Subcutaneous abdominal adipose tissue (tissue), 5 donors: ENCODE results near the gene CRNN.

Experiments used
- H3K27ac ChIP-seq: one replicate; pipeline ENCODE4 v1.7.0; 2013; ENCODE audit warnings: low read depth, mild to moderate bottlenecking, inconsistent platforms, low read length, moderate library complexity
- H3K27me3 ChIP-seq, 5 donors: one replicate each; pipeline ENCODE4 v1.7.0; 2013; ENCODE audit warnings: low read length in 5 of 5, inconsistent platforms in 1 of 5; ENCODE audit not compliant: control insufficient read depth in 5 of 5, insufficient read depth in 4 of 5
- H3K36me3 ChIP-seq, 5 donors: one replicate each; pipeline ENCODE4 v1.7.0; 2013; ENCODE audit warnings: low read length in 5 of 5; ENCODE audit not compliant: control insufficient read depth in 5 of 5, insufficient read depth in 5 of 5
- H3K4me1 ChIP-seq, 5 donors: one replicate each; pipeline ENCODE4 v1.7.0; 2013; ENCODE audit warnings: low read length in 5 of 5, mild to moderate bottlenecking in 3 of 5, moderate library complexity in 1 of 5; ENCODE audit not compliant: control insufficient read depth in 5 of 5, insufficient read depth in 5 of 5
- H3K4me3 ChIP-seq, 5 donors: one replicate each; pipeline ENCODE4 v1.7.0; 2013; ENCODE audit warnings: low read length in 5 of 5, low read depth in 1 of 5
- H3K9ac ChIP-seq, 5 donors: one replicate each; pipeline ENCODE4 v1.7.0; 2013; ENCODE audit warnings: low read length in 5 of 5, mild to moderate bottlenecking in 4 of 5, moderate library complexity in 3 of 5
- H3K9me3 ChIP-seq, 5 donors: one replicate each; pipeline ENCODE4 v1.7.0; 2013; ENCODE audit warnings: low read length in 5 of 5; ENCODE audit not compliant: control insufficient read depth in 5 of 5
- donor health status: healthy.
- donor health status: healthy.
- donor health status: healthy.
- donor health status: healthy.
- donor health status: healthy.

The CRNN gene

GRCh38 chr1:152448496-152448895 is 34.4 kb upstream of the CRNN start:
- Histone ChIP-seq H3K9me3 (no peaks in the 10 kb centered on the region), H3K9ac (no peak overlapping the region), H3K36me3 (no peaks in the 10 kb centered on the region), H3K4me1 (no peaks in the 10 kb centered on the region), H3K27me3 (peaks cover 0 to 5% (median 0%) of the 10 kb centered on the region in 5 donors), H3K4me3 (no peak overlapping the region), H3K27ac (no peak overlapping the region)

GRCh38 chr1:152448095-152448494 is 34.0 kb upstream of the CRNN start:
- Histone ChIP-seq H3K4me1 (no peaks in the 10 kb centered on the region), H3K4me3 (no peak overlapping the region), H3K27me3 (peaks cover 0 to 5% (median 0%) of the 10 kb centered on the region in 5 donors), H3K9me3 (no peaks in the 10 kb centered on the region), H3K36me3 (no peaks in the 10 kb centered on the region), H3K9ac (no peak overlapping the region), H3K27ac (no peak overlapping the region)

GRCh38 chr1:152447484-152447883 is 33.4 kb upstream of the CRNN start:
- no peaks in the 10 kb centered on the region for H3K36me3 ChIP-seq
- H3K4me1 ChIP-seq = no peaks in the 10 kb centered on the region
- no peaks in the 10 kb centered on the region for H3K9me3 ChIP-seq
- no peak overlapping the region for H3K9ac ChIP-seq
- H3K4me3 ChIP-seq = no peak overlapping the region
- peaks cover 0 to 5% (median 0%) of the 10 kb centered on the region in 5 donors for H3K27me3 ChIP-seq
- H3K27ac ChIP-seq = no peak overlapping the region

- peaks cover 0 to 5% (median 0%) of the 10 kb centered on the region in 5 donors for H3K27me3 ChIP-seq
- H3K9me3 ChIP-seq = no peaks in the 10 kb centered on the region
- no peak overlapping the region for H3K27ac ChIP-seq
- no peak overlapping the region for H3K9ac ChIP-seq
- no peaks in the 10 kb centered on the region for H3K36me3 ChIP-seq
- no peak overlapping the region for H3K4me3 ChIP-seq
- peaks cover 0 to 3% (median 0%) of the 10 kb centered on the region in 5 donors for H3K4me1 ChIP-seq
Observed at GRCh38 chr1:152444045-152444444, 30.0 kb upstream of the CRNN start.

GRCh38 chr1:152442765-152443164 is 28.7 kb upstream of the CRNN start:
- Histone ChIP-seq H3K4me1 (peaks cover 0 to 3% (median 0%) of the 10 kb centered on the region in 5 donors), H3K27me3 (peaks cover 0 to 5% (median 0%) of the 10 kb centered on the region in 5 donors), H3K9ac (no peak overlapping the region), H3K4me3 (no peak overlapping the region), H3K36me3 (no peaks in the 10 kb centered on the region), H3K9me3 (no peaks in the 10 kb centered on the region), H3K27ac (no peak overlapping the region)

GRCh38 chr1:152442301-152442700 is 28.2 kb upstream of the CRNN start:
- no peak overlapping the region for H3K27ac ChIP-seq
- H3K4me1 ChIP-seq = peaks cover 0 to 3% (median 0%) of the 10 kb centered on the region in 5 donors
- no peaks in the 10 kb centered on the region for H3K36me3 ChIP-seq
- no peak overlapping the region for H3K9ac ChIP-seq
- H3K9me3 ChIP-seq = no peaks in the 10 kb centered on the region
- H3K4me3 ChIP-seq = no peak overlapping the region
- peaks cover 0 to 5% (median 0%) of the 10 kb centered on the region in 5 donors for H3K27me3 ChIP-seq

GRCh38 chr1:152441756-152442155 is 27.7 kb upstream of the CRNN start:
- Histone ChIP-seq H3K27me3 (peaks cover 0 to 5% (median 3%) of the 10 kb centered on the region in 5 donors), H3K36me3 (no peaks in the 10 kb centered on the region), H3K27ac (no peak overlapping the region), H3K4me1 (peaks cover 0 to 3% (median 0%) of the 10 kb centered on the region in 5 donors), H3K9me3 (no peaks in the 10 kb centered on the region), H3K4me3 (no peak overlapping the region), H3K9ac (peak overlapping the region in 1 of 5 donors; percentile 53)

GRCh38 chr1:152440635-152441471 is 26.8 kb upstream of the CRNN start:
- no peak overlapping the region for H3K4me3 ChIP-seq
- no peaks in the 10 kb centered on the region for H3K36me3 ChIP-seq
- no peaks in the 10 kb centered on the region for H3K9me3 ChIP-seq
- H3K9ac ChIP-seq = no peak overlapping the region
- peaks cover 0 to 3% (median 0%) of the 10 kb centered on the region in 5 donors for H3K4me1 ChIP-seq
- H3K27ac ChIP-seq = no peak overlapping the region
- H3K27me3 ChIP-seq = peaks cover 0 to 6% (median 0%) of the 10 kb centered on the region in 5 donors

- H3K4me1 ChIP-seq = peaks cover 0 to 3% (median 0%) of the 10 kb centered on the region in 5 donors
- no peaks in the 10 kb centered on the region for H3K9me3 ChIP-seq
- H3K27ac ChIP-seq = no peak overlapping the region
- peaks cover 0 to 6% (median 0%) of the 10 kb centered on the region in 5 donors for H3K27me3 ChIP-seq
- no peak overlapping the region for H3K4me3 ChIP-seq
- H3K9ac ChIP-seq = no peak overlapping the region
- H3K36me3 ChIP-seq = no peaks in the 10 kb centered on the region
Observed at GRCh38 chr1:152436593-152437496, 22.8 kb upstream of the CRNN start.

GRCh38 chr1:152427458-152427857 is 13.4 kb upstream of the CRNN start:
- Histone ChIP-seq H3K4me3 (no peak overlapping the region), H3K9ac (no peak overlapping the region), H3K4me1 (no peaks in the 10 kb centered on the region), H3K36me3 (no peaks in the 10 kb centered on the region), H3K27me3 (no peaks in the 10 kb centered on the region), H3K9me3 (peaks cover 0 to 15% (median 9%) of the 10 kb centered on the region in 5 donors), H3K27ac (no peak overlapping the region)
